Measurements from ENCODE around the gene DPPA3. TPM values are rescaled to one million over a fixed set of nuclear protein-coding genes. Genes with fewer than 3 reads are reported as not detected.
"Not testable (repeated sequence)": the region's sequence is repeated elsewhere in the genome, so short reads cannot be mapped to it uniquely, and the experiment has no call there.

Gene DPPA3
- total RNA-seq, 2 donors from 2014 or later: 1.3 to 4.6 TPM

DNA sequence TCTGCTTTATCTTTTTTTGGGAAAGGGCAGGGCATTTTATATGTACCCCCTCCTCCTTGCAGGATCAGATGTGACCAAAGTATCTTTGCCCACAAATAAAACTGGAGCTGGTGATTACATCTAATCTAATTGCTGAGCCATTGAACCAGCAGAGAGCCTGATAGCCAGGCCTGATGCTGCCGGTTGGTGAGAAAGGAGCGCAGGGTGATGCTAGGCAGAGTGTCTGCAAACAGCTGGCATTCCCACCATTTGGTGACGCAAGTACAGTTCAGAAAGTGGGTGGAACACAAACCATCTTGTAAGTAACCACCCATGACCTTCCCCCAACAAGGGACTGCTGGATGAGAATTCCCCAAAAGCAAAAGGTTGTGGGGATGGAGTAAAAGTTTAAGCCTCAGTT lies 12.7 kb downstream of the DPPA3 start:
- Mint-ChIP-seq H3K4me3 (no peak overlapping the region), H3K27me3 (ENCODE audit: insufficient read depth) (peaks cover 2% of the 10 kb centered on the region), H3K9me3 (peaks cover 24% of the 10 kb centered on the region), H3K36me3 (ENCODE audit: low read depth) (no peaks in the 10 kb centered on the region), H3K4me1 (peaks cover 5% of the 10 kb centered on the region), H3K27ac (no peak overlapping the region)
- Histone ChIP-seq H3K4me3 (ENCODE audit: low read length) (no peak overlapping the region), H3K36me3 (ENCODE audit: control insufficient read depth, insufficient read depth, low read length) (no peaks in the 10 kb centered on the region), H3K4me1 (ENCODE audit: control insufficient read depth, insufficient read depth, low read length) (no peaks in the 10 kb centered on the region), H3K27me3 (ENCODE audit: control insufficient read depth, insufficient read depth, low read length, poor library complexity, severe bottlenecking) (no peaks in the 10 kb centered on the region), H3K27ac (ENCODE audit: low read depth, low read length) (no peak overlapping the region), H3K9me3 (ENCODE audit: control insufficient read depth, low read length) (peaks cover 5% of the 10 kb centered on the region), H3K9ac (ENCODE audit: extremely low read depth, low read length, poor library complexity, severe bottlenecking) (peak overlapping the region; percentile 3)
- WGBS, 2 experiments (ENCODE audit: insufficient coverage in 1 of 2, insufficient read length in 1 of 2): 88 to 93% methylated on average over 2 to 3 of the region's 3 CpGs
- no peak for DNase-seq
- TF ChIP-seq, protein P1, sequence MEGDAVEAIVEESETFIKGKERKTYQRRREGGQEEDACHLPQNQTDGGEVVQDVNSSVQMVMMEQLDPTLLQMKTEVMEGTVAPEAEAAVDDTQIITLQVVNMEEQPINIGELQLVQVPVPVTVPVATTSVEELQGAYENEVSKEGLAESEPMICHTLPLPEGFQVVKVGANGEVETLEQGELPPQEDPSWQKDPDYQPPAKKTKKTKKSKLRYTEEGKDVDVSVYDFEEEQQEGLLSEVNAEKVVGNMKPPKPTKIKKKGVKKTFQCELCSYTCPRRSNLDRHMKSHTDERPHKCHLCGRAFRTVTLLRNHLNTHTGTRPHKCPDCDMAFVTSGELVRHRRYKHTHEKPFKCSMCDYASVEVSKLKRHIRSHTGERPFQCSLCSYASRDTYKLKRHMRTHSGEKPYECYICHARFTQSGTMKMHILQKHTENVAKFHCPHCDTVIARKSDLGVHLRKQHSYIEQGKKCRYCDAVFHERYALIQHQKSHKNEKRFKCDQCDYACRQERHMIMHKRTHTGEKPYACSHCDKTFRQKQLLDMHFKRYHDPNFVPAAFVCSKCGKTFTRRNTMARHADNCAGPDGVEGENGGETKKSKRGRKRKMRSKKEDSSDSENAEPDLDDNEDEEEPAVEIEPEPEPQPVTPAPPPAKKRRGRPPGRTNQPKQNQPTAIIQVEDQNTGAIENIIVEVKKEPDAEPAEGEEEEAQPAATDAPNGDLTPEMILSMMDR (conservative IDR thresholded peaks at IDR 0.05): no peak

DNA sequence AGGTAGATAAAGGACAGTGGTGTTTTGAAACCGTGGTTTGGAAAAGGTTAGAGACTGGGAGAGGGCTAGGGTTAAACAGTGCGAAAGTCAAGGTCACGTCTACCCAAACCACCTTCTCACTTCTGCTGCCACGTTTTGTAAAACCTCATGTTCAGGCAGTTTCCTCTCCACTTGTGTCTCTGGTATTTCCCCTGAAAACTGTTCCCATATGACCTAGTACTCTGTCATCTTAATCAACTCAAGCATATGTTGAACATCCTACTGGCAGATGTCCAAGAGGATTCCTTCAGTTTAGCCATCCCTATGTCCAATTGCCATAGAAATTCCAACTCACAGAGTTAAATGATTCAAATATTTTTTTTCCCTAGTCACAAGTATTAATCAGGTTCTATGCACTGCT lies 18.5 kb downstream of the DPPA3 start:
- Histone ChIP-seq H3K4me3 (ENCODE audit: low read length) (no peak overlapping the region), H3K9me3 (ENCODE audit: control insufficient read depth, low read length) (peaks cover 5% of the 10 kb centered on the region), H3K27ac (ENCODE audit: low read depth, low read length) (no peak overlapping the region), H3K4me1 (ENCODE audit: control insufficient read depth, insufficient read depth, low read length) (no peaks in the 10 kb centered on the region), H3K9ac (ENCODE audit: extremely low read depth, low read length, poor library complexity, severe bottlenecking) (no peak overlapping the region), H3K36me3 (ENCODE audit: control insufficient read depth, insufficient read depth, low read length) (no peaks in the 10 kb centered on the region), H3K27me3 (ENCODE audit: control insufficient read depth, insufficient read depth, low read length, poor library complexity, severe bottlenecking) (no peaks in the 10 kb centered on the region)
- TF ChIP-seq, protein P1 (conservative IDR thresholded peaks at IDR 0.05): no peak
- Mint-ChIP-seq H3K9me3 (peaks cover 24% of the 10 kb centered on the region), H3K4me1 (peaks cover 14% of the 10 kb centered on the region), H3K27ac (no peak overlapping the region), H3K4me3 (no peak overlapping the region), H3K27me3 (ENCODE audit: insufficient read depth) (peaks cover 2% of the 10 kb centered on the region), H3K36me3 (ENCODE audit: low read depth) (no peaks in the 10 kb centered on the region)
- WGBS, 2 experiments (ENCODE audit: insufficient coverage in 1 of 2, insufficient read length in 1 of 2): 91% methylated on average over 4 of the region's 4 CpGs
- no peak for DNase-seq

DNA sequence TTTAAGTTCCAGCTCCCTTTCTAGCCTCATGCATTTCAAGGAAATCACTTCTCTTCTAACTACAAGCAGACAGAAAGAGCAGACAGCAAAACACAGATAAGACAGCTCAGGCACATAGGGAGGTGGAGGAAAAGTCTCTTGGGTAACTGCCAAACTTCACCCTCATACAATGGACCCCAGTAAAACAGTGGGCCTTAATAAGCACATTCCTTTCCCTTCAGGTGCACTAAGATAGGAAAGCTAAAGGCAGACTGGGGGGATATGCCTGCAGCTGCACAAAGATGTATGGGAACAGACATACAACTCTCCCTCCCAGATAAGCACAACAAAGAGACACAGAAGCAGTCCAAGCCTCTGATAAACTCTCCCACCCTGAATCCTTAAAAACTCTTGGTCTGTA lies 19.8 kb downstream of the DPPA3 start:
- not testable (repeated sequence) for H3K36me3 Mint-ChIP-seq (ENCODE audit: low read depth); DNase-seq; H3K4me3 ChIP-seq (ENCODE audit: low read length); H3K27me3 Mint-ChIP-seq (ENCODE audit: insufficient read depth); H3K9ac ChIP-seq (ENCODE audit: extremely low read depth, low read length, poor library complexity, severe bottlenecking); H3K4me3 Mint-ChIP-seq; H3K4me1 ChIP-seq (ENCODE audit: control insufficient read depth, insufficient read depth, low read length); H3K27ac ChIP-seq (ENCODE audit: low read depth, low read length); H3K9me3 ChIP-seq (ENCODE audit: control insufficient read depth, low read length); H3K36me3 ChIP-seq (ENCODE audit: control insufficient read depth, insufficient read depth, low read length); H3K27me3 ChIP-seq (ENCODE audit: control insufficient read depth, insufficient read depth, low read length, poor library complexity, severe bottlenecking)
- peaks cover 14% of the 10 kb centered on the region for H3K4me1 Mint-ChIP-seq
- peaks cover 18% of the 10 kb centered on the region for H3K9me3 Mint-ChIP-seq
- peak overlapping the region; percentile 16 for H3K27ac Mint-ChIP-seq

DNA sequence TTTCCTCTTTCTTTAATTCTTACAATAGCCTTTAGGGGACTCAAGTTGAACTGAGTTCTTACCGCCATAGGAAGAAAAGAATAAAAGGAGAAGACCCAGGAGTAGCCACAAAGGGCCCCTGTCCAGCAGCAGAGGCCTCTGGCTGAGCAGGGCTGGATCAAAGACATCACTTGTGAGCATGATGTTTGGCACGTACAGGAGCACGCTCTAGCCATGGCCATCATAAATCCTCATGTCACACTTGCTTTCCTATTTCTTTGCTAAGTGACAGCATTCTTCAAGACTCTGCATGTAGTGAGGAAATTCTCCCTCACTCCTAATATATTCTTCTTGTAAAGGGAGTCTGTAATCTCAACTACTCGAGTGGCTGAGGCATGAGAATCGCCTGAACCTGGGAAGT lies 20.3 kb downstream of the DPPA3 start:
- Histone ChIP-seq H3K4me3 (ENCODE audit: low read length) (no peak overlapping the region), H3K4me1 (ENCODE audit: control insufficient read depth, insufficient read depth, low read length) (no peaks in the 10 kb centered on the region), H3K27me3 (ENCODE audit: control insufficient read depth, insufficient read depth, low read length, poor library complexity, severe bottlenecking) (no peaks in the 10 kb centered on the region), H3K36me3 (ENCODE audit: control insufficient read depth, insufficient read depth, low read length) (no peaks in the 10 kb centered on the region), H3K9ac (ENCODE audit: extremely low read depth, low read length, poor library complexity, severe bottlenecking) (no peak overlapping the region), H3K27ac (ENCODE audit: low read depth, low read length) (no peak overlapping the region), H3K9me3 (ENCODE audit: control insufficient read depth, low read length) (peaks cover 5% of the 10 kb centered on the region)
- 76 to 83% methylated on average over 2 to 5 of the region's 5 CpGs for WGBS, 2 experiments (ENCODE audit: insufficient coverage in 1 of 2, insufficient read length in 1 of 2)
- no peak for DNase-seq
- peaks cover 14% of the 10 kb centered on the region for H3K4me1 Mint-ChIP-seq
- no peaks in the 10 kb centered on the region for H3K36me3 Mint-ChIP-seq (ENCODE audit: low read depth)
- H3K27ac Mint-ChIP-seq: peak overlapping the region; percentile 42
- H3K27me3 Mint-ChIP-seq (ENCODE audit: insufficient read depth): peaks cover 2% of the 10 kb centered on the region
- peaks cover 15% of the 10 kb centered on the region for H3K9me3 Mint-ChIP-seq
- TF ChIP-seq, protein P1 (conservative IDR thresholded peaks at IDR 0.05): no peak
- no peak overlapping the region for H3K4me3 Mint-ChIP-seq
